Endothelial cell of umbilical vein (primary cell): ENCODE measurements around the gene SPEN. TPM values are rescaled to one million over a fixed set of nuclear protein-coding genes. Genes with fewer than 3 reads are reported as not detected.
"Not testable (repeated sequence)": the region's sequence is repeated elsewhere in the genome, so short reads cannot be mapped to it uniquely, and the experiment has no call there.

Source experiments
- BruUV-seq: library from RNA; stranded (reverse); fragments of 400-500 nt; replicated peaks from 2 replicates; lab custom pipeline; 2021; lab: Mats Ljungman, UMichigan
- CTCF ChIA-PET: fragments of 300-600, 350-600 bp; sonication (Branson Sonifier 250); formaldehyde crosslinking; loops from one replicate; lab custom pipeline; 2021; ENCODE audit warnings: antibody characterized with exemption, inconsistent platforms; lab: Charles Lee
- POLR2A ChIA-PET: fragments of 300-600, 350-600 bp; sonication (Branson Sonifier 250); formaldehyde crosslinking; loops from one replicate; lab custom pipeline; 2021; ENCODE audit warnings: antibody characterized with exemption, inconsistent platforms; lab: Charles Lee
- DNase-seq: peaks from one replicate; pipeline ENCODE4 v3.0.0-alpha.2; 2011; ENCODE audit warnings: low read depth, low spot score
- FAIRE-seq: peaks from 2 replicates; lab custom pipeline; 2011; peaks lifted over from hg19 to GRCh38; lab: Jason Lieb, UNC
- H2AFZ ChIP-seq: 2 replicates; pipeline ENCODE4 v1.6.0; 2012; ENCODE audit warnings: low read depth, low read length, control low read depth, inconsistent platforms
- H3K27ac ChIP-seq: 2 replicates; pipeline ENCODE4 v1.5.1; 2011; ENCODE audit warnings: low read depth, mild to moderate bottlenecking, control low read depth, low read length, moderate library complexity; ENCODE audit not compliant: insufficient read depth
- H3K27me3 ChIP-seq, 2 experiments: 2 replicates each; pipeline versions ENCODE4 v1.6.0 to v1.6.1; 2011; ENCODE audit warnings: low read length in 2 of 2, mixed read lengths in 1 of 2; ENCODE audit not compliant: control insufficient read depth in 2 of 2, insufficient read depth in 2 of 2
- H3K36me3 ChIP-seq, 2 experiments: 2 replicates in 1 of 2; 3 replicates in 1 of 2; pipeline ENCODE4 v1.5.1; 2011; ENCODE audit warnings: low read length in 2 of 2, mild to moderate bottlenecking in 1 of 2, moderate library complexity in 1 of 2; ENCODE audit not compliant: control insufficient read depth in 2 of 2, insufficient read depth in 2 of 2; ENCODE audit errors: extremely low read depth in 1 of 2
- H3K4me1 ChIP-seq: 3 replicates; pipeline ENCODE4 v1.5.1; 2011; ENCODE audit warnings: mild to moderate bottlenecking, low read length; ENCODE audit not compliant: control insufficient read depth, insufficient read depth; ENCODE audit errors: extremely low read depth
- H3K4me2 ChIP-seq: 2 replicates; pipeline ENCODE4 v1.6.1; 2011; ENCODE audit warnings: low read length, control low read depth, mixed read lengths; ENCODE audit not compliant: insufficient read depth
- H3K4me3 ChIP-seq, 3 experiments: fragments of 200-600 bp in 1 of 3; sonication (generic), shearing (Covaris generic) in 1 of 3; replicated peaks in 1 of 3; 2 replicates each; pipeline ENCODE4 v1.5.1; 2011 to 2016; ENCODE audit warnings: control low read depth in 3 of 3, low read length in 3 of 3, mild to moderate bottlenecking in 2 of 3, inconsistent platforms in 1 of 3, low read depth in 1 of 3, moderate library complexity in 1 of 3; ENCODE audit not compliant: insufficient read depth in 1 of 3
- H3K79me2 ChIP-seq: 2 replicates; pipeline ENCODE4 v1.6.0; 2012; ENCODE audit warnings: low read length, inconsistent platforms; ENCODE audit not compliant: control insufficient read depth, insufficient read depth
- H3K9ac ChIP-seq: replicated peaks from 2 replicates; pipeline ENCODE3; 2011; ENCODE audit warnings: low read length, control low read depth; ENCODE audit not compliant: insufficient read depth; ENCODE audit errors: extremely low read depth
- H3K9me1 ChIP-seq: replicated peaks from 3 replicates; pipeline ENCODE4 v1.6.0; 2011; ENCODE audit warnings: mild to moderate bottlenecking, low read length; ENCODE audit not compliant: control insufficient read depth, insufficient read depth; ENCODE audit errors: extremely low read depth
- H3K9me3 ChIP-seq: replicated peaks from 2 replicates; pipeline ENCODE4 v1.5.1; 2012; ENCODE audit warnings: low read length, inconsistent platforms; ENCODE audit not compliant: control insufficient read depth, insufficient read depth
- H4K20me1 ChIP-seq: replicated peaks from 2 replicates; pipeline ENCODE3; 2011; ENCODE audit warnings: mild to moderate bottlenecking, low read length; ENCODE audit not compliant: control insufficient read depth, insufficient read depth; ENCODE audit errors: extremely low read depth
- EZH2 ChIP-seq: IDR thresholded peaks from 2 replicates; pipeline ENCODE4 v1.6.1; 2012; ENCODE audit warnings: borderline replicate concordance, low read depth, mild to moderate bottlenecking, moderate library complexity, low read length, inconsistent platforms; ENCODE audit not compliant: severe bottlenecking
- FOS ChIP-seq: IDR thresholded peaks from 2 replicates; pipeline ENCODE4 v1.6.1; 2011; ENCODE audit warnings: mild to moderate bottlenecking, low read length, moderate library complexity, borderline replicate concordance; ENCODE audit not compliant: insufficient read depth
- GATA2 ChIP-seq: IDR thresholded peaks from 2 replicates; pipeline ENCODE4 v1.7.0; 2011; ENCODE audit warnings: low read depth, mild to moderate bottlenecking, moderate library complexity, mixed read lengths, low read length; ENCODE audit not compliant: insufficient read length, insufficient read depth
- JUN ChIP-seq: IDR thresholded peaks from 2 replicates; pipeline ENCODE4 v1.6.1; 2011; ENCODE audit warnings: borderline replicate concordance, low read depth; ENCODE audit not compliant: insufficient read length, insufficient read depth
- MYC ChIP-seq: IDR thresholded peaks from one replicate; pipeline ENCODE4 v1.6.1; 2011; ENCODE audit warnings: mild to moderate bottlenecking, low read depth, low read length
- POLR2A ChIP-seq: IDR thresholded peaks from 2 replicates; pipeline ENCODE4 v1.6.1; 2012; ENCODE audit warnings: low read depth, mild to moderate bottlenecking, control low read depth, low read length
- POLR2AphosphoS5 ChIP-seq: IDR thresholded peaks from 2 replicates; pipeline ENCODE4 v1.6.1; 2012; ENCODE audit warnings: low read depth, mild to moderate bottlenecking, control low read depth, low read length, moderate library complexity; ENCODE audit not compliant: insufficient read depth
- dilution Hi-C: fragments of 300-500 bp; cut with MboI; formaldehyde crosslinking; loops from one replicate; pipeline ENCODE4 v1.15.0; 2019; ENCODE audit warnings: low sequenced_read_pairs; ENCODE audit not compliant: extremely low pct_ligation_motif_present
- intact Hi-C: fragments of 100-400 bp; cut with micrococcal nuclease; formaldehyde crosslinking; loops from one replicate; pipeline ENCODE4 v1.10.0; 2022
- polyA plus RNA-seq, 4 experiments: library from polyadenylated mRNA; depleted of rRNA in 3 of 4; stranded (reverse) in 3 of 4; unstranded in 1 of 4; fragments of >200 nt; gene quantifications; 2 replicates each; pipeline versions ENCODE4 v1.2.1 to v1.2.3, GENCODE V29; 2011 to 2012; ENCODE audit warnings: missing spikeins in 1 of 4
- total RNA-seq: library from RNA; stranded (reverse); gene quantifications from 2 replicates; pipeline ENCODE4 v1.2.3, GENCODE V29; 2021
- TF ChIP-seq, protein P1 (sequence below), 2 donors: IDR thresholded peaks; 1 replicate in 1 of 2; 2 replicates in 1 of 2; pipeline ENCODE4 v1.5.1; 2011; ENCODE audit warnings: low read length in 2 of 2, mild to moderate bottlenecking in 2 of 2, moderate library complexity in 2 of 2, control low read depth in 1 of 2, inconsistent platforms in 1 of 2, low read depth in 1 of 2; ENCODE audit not compliant: insufficient read depth in 1 of 2; ENCODE audit errors: extremely low read depth in 1 of 2
- TF ChIP-seq, protein P2 (sequence below): IDR thresholded peaks from 2 replicates; pipeline ENCODE4 v1.6.1; 2011; ENCODE audit not compliant: insufficient read depth, insufficient read length

SPEN gene
- total and polyA plus RNA-seq, 2 donors (not counting 3 experiments of a cell fraction or from before 2014, with no cell fraction given): 9.3 to 44.4 TPM

DNA sequence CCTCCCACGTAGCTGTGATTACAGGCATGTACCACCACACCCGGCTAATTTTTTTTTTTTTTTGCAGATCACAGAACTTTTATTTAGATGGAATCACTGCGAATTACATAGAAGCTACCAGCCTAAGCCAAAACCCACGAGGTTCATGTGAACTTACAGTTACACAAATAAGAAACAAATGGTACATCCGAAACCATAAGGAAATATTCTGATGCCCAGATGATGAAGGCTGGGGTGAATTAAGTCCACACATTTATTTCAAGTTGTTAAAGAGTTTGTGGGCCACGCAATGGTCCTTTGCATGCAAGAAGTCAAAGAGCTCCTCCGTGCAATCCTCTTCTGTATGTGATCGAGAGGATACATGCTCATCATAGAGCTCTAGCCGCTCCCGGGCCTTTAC is 40.4 kb upstream of the SPEN start:
- no peak overlapping the region for H3K4me3 ChIP-seq
- intact Hi-C loops (no loop called here), dilution Hi-C loops (no loop called here)
- no TSS peak for BruUV-seq
- no peak overlapping the region for H3K9ac ChIP-seq
- H3K4me1 ChIP-seq: no peaks in the 10 kb centered on the region
- H3K4me2 ChIP-seq: no peak overlapping the region
- no peaks in the 10 kb centered on the region for H3K9me3 ChIP-seq
- no peaks in the 10 kb centered on the region for H3K36me3 ChIP-seq
- H3K27ac ChIP-seq: no peak overlapping the region
- H4K20me1 ChIP-seq: no peaks in the 10 kb centered on the region
- H2AFZ ChIP-seq: no peak overlapping the region
- DNase-seq: no peak
- H3K9me1 ChIP-seq: no peaks in the 10 kb centered on the region
- no peak for FAIRE-seq
- ChIA-PET CTCF (interaction anchor here (1.7 kb wide), 1 partner anchor 8 kb away, joined by 5 read pairs; no protein-coding TSS in a partner anchor), POLR2A (interaction anchor here (0.6 kb wide), 1 partner anchor 550 kb away, joined by 5 read pairs; no protein-coding TSS in a partner anchor)
- H3K27me3 ChIP-seq: no peaks in the 10 kb centered on the region
- H3K79me2 ChIP-seq: no peaks in the 10 kb centered on the region
- no peak for TF ChIP-seq POLR2A
- TF ChIP-seq MYC: no peak
- TF ChIP-seq EZH2: no peak
- no peak for TF ChIP-seq GATA2
- TF ChIP-seq, protein P1, sequence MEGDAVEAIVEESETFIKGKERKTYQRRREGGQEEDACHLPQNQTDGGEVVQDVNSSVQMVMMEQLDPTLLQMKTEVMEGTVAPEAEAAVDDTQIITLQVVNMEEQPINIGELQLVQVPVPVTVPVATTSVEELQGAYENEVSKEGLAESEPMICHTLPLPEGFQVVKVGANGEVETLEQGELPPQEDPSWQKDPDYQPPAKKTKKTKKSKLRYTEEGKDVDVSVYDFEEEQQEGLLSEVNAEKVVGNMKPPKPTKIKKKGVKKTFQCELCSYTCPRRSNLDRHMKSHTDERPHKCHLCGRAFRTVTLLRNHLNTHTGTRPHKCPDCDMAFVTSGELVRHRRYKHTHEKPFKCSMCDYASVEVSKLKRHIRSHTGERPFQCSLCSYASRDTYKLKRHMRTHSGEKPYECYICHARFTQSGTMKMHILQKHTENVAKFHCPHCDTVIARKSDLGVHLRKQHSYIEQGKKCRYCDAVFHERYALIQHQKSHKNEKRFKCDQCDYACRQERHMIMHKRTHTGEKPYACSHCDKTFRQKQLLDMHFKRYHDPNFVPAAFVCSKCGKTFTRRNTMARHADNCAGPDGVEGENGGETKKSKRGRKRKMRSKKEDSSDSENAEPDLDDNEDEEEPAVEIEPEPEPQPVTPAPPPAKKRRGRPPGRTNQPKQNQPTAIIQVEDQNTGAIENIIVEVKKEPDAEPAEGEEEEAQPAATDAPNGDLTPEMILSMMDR (IDR thresholded peaks at IDR 0.05; ENCODE audit: extremely low read depth in 1 of 2, insufficient read depth in 1 of 2, low read depth in 1 of 2, low read length in 2 of 2): no peak
- TF ChIP-seq, protein P2, sequence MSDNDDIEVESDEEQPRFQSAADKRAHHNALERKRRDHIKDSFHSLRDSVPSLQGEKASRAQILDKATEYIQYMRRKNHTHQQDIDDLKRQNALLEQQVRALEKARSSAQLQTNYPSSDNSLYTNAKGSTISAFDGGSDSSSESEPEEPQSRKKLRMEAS: no peak
- TF ChIP-seq POLR2AphosphoS5: no peak
- TF ChIP-seq FOS: no peak
- TF ChIP-seq JUN: no peak

DNA sequence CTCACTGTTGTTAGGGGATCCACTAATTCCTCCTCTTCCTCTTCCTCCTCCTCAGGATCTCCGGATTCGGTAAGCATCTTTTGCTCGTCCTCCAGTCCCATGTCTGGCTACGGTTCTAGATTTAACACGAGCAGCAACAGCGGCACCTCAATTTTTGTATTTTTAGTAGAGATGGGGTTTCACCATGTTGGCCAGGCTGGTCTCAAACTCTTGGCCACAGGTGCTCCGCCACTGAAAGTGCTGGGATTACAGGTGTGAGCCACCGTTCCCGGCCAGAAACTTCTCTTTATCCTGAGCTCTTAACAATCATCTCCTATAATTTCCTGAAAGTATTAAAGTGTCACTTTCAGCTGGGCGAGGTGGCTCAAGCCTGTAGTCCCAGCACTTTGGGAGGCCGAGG is 40.0 kb upstream of the SPEN start, which contains the start of gene UQCRHL:
UQCRHL (minus strand) TSS at position 101 of the 400 bp plus-strand sequence; CDS start at position 101, 0 bp downstream.
- H3K9me1 ChIP-seq, H2AFZ ChIP-seq, H4K20me1 ChIP-seq, H3K36me3 ChIP-seq, POLR2A ChIA-PET, FAIRE-seq, H3K9ac ChIP-seq, dilution Hi-C loops, H3K9me3 ChIP-seq, H3K4me3 ChIP-seq, H3K27ac ChIP-seq, DNase-seq, H3K4me1 ChIP-seq, BruUV-seq, H3K27me3 ChIP-seq, intact Hi-C loops, H3K79me2 ChIP-seq, H3K4me2 ChIP-seq: not testable (repeated sequence)
- CTCF ChIA-PET: interaction anchor here (1.7 kb wide), 1 partner anchor 8 kb away, joined by 5 read pairs; no protein-coding TSS in a partner anchor
